Astrocyte of the cerebellum (primary cell): ENCODE results near the gene HHAT.

Experiments
- DNase-seq: peaks from one replicate; pipeline ENCODE4 v3.0.0-alpha.2; 2011; ENCODE audit warnings: low read depth
- H3K4me3 ChIP-seq: 2 replicates; pipeline ENCODE4 v1.5.1; 2011; ENCODE audit warnings: mild to moderate bottlenecking, low read depth, low read length, moderate library complexity
- in situ Hi-C: cut with HindIII; loops from 2 replicates; pipeline ENCODE4 v1.10.0; 2017; ENCODE audit warnings: low sequenced_read_pairs
- TF ChIP-seq, protein P1 (sequence below): IDR thresholded peaks from 2 replicates; pipeline ENCODE4 v1.5.1; 2012; ENCODE audit warnings: low read length, low read depth, moderate library complexity, mild to moderate bottlenecking; ENCODE audit errors: missing control alignments

Gene HHAT

DNA sequence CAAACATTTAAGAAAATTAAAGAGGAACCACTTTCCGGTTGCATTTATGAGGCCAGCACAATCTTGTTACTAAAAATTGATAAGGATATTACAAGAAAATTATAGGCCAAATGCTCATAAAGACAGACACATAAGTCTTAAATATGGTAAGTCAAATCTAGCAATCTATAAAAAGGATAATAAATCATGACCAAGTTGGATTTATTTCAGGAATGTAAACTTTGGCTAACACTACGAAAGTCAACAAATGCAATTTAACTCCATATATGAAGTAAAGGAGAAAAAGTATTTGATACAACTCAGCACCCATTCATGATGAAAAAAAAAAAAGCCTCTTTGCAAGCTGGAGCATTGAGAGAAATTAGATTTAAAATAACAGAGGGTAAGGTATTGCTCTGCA, 6.3 kb downstream of the HHAT start:
- TF ChIP-seq, protein P1, sequence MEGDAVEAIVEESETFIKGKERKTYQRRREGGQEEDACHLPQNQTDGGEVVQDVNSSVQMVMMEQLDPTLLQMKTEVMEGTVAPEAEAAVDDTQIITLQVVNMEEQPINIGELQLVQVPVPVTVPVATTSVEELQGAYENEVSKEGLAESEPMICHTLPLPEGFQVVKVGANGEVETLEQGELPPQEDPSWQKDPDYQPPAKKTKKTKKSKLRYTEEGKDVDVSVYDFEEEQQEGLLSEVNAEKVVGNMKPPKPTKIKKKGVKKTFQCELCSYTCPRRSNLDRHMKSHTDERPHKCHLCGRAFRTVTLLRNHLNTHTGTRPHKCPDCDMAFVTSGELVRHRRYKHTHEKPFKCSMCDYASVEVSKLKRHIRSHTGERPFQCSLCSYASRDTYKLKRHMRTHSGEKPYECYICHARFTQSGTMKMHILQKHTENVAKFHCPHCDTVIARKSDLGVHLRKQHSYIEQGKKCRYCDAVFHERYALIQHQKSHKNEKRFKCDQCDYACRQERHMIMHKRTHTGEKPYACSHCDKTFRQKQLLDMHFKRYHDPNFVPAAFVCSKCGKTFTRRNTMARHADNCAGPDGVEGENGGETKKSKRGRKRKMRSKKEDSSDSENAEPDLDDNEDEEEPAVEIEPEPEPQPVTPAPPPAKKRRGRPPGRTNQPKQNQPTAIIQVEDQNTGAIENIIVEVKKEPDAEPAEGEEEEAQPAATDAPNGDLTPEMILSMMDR: no peak
- H3K4me3 ChIP-seq: no peak overlapping the region
- in situ Hi-C loops: no loop called here
- DNase-seq: no peak

DNA sequence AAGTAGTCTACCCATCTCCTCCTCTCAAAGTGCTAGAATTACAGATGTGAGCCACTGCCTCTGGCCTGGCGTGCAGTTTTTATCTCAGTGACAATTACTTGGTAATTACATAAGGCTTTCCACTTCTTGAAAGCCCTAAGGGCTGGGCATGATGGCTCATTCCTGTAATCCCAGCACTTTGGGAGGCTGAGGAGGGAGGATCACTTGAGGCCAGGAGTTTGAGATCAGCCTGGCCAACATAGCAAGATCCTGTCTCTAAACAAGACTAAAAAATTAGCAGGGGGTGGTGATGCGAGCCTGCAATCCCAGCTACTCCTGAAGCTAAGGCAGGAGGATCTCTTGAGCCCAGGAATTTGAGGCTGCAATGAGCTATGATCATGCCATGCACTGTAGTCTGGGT, 7.7 kb downstream of the HHAT start:
- TF ChIP-seq, protein P1: no peak
- no peak overlapping the region for H3K4me3 ChIP-seq
- DNase-seq: no peak
- in situ Hi-C loops: no loop called here

DNA sequence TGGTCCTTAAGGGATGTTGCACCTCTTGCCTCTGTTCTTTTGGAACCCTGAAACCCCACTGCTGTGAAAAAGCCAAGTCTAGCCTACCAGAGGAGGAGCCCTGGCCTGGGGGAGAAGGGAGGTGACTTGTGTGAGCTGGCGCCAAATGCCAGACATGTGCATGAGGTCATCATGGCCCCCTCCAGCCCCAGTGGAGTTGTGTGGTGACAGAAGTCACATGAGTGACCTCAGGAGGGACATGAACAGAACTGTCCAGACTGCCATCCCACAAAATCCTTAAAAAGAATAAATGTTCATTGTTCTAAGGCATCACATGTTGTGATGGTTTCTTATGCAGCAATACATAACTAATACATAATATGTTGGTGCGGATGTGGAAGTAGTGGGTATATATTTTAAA, 10.8 kb downstream of the HHAT start:
- H3K4me3 ChIP-seq: no peak overlapping the region
- TF ChIP-seq, protein P1: no peak
- in situ Hi-C loops: no loop called here
- DNase-seq: no peak

DNA sequence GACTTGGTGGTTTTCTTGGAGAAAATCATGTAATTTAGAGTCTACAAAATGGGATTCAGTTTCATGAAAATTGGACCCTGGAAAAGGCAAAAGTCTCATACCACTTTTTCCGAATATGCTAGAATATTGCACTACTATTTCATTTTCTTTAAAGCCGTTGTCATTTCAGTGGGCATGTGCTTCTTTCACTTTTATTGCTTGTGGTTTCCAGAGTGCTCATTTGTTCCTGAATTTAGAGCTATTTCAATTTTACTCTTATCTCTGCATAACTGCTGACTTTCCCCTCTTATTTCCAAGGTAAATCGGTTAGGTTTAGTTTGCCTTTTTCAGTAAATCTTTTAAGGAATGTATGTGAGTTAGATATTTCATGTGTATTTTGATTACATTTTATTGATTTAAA, 11.6 kb downstream of the HHAT start:
- in situ Hi-C loops: no loop called here
- DNase-seq: no peak
- TF ChIP-seq, protein P1: no peak
- H3K4me3 ChIP-seq: no peak overlapping the region

DNA sequence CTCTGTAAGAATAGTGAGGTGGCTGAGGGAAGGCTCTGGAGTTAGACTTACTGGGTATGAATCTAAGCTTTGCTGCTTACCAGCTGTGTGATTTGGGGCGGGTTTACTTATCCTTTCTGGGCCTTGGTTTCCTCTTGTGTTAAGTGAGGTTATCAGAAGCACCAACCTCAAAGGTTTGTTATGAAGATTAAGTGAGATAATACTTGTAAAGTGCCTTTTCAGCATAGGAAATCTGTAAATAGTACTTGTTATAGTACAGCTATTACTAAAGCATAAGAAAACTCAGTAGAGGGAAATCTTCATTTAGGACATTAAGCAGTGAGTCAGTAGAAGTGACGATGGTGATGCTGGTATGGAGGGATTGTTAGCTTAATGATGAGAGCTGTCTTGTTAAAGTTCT, 12.1 kb downstream of the HHAT start:
- TF ChIP-seq, protein P1: no peak
- in situ Hi-C loops: no loop called here
- H3K4me3 ChIP-seq: no peak overlapping the region
- no peak for DNase-seq

DNA sequence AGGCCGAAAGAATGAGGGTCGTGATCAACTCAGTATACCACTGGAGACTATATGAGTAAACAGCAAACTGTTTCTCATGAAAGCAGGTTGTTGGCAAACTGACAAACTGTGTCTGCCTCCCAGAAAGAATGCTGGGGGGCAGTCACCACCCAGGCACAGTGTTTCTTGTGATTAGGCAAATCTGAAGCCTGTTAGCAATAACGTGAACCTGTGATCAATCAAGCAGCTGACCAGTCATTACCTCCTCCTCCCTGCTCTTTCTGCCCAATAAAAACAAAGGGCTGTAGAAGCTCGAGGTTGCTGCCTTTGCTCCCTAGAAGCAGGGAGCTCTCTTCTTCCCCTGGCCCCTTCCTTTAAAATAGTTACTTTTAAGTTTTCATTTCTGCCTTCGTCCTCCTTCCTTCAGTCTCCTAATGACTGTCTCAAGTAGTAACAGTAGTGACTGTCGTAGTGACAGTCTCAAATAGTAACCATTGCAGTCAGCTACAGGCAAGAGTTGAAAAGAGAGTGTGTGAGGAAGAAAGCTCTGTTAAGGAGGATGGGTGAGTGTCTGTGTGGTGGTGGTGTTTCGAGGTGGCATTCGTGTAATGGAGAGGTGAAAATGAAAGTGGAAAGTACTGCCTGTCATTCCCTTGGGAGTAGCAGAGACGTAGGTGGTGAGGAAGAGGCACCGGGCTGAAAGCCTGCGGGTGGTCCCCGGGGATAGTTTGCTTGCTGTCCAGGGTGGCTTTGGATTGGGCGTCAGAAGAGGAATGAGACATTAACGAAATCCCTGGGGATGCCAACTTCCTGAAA, 14.5 kb downstream of the HHAT start:
- TF ChIP-seq, protein P1: no peak
- no peak overlapping the region for H3K4me3 ChIP-seq
- in situ Hi-C loops: no loop called here
- no peak for DNase-seq
